ENCODE results near the gene FAM174C. TPM values are rescaled to one million over a fixed set of nuclear protein-coding genes. Genes with fewer than 3 reads are reported as not detected.
A peak's percentile ranks its signal among the peaks of the same experiment; 100 is the strongest.

FAM174C gene
- total RNA-seq, 1 experiment from 2014 or later: 85.2 TPM

GRCh38 chr19:1273263-1274041, 1.9 kb upstream of the FAM174C start:
- no TSS peak for BruUV-seq (replicated peaks)

GRCh38 chr19:1274081-1274851, 1.1 kb upstream of the FAM174C start:
- Mint-ChIP-seq H3K36me3 (ENCODE audit: insufficient read depth, unreplicated experiment) (peaks cover 75% of the 10 kb centered on the region), H3K9me3 (ENCODE audit: unreplicated experiment) (no peaks in the 10 kb centered on the region), H3K27ac (ENCODE audit: low read depth, unreplicated experiment) (no peak overlapping the region), H3K4me3 (ENCODE audit: unreplicated experiment) (peak overlapping the region; percentile 77), H3K27me3 (ENCODE audit: insufficient read depth, unreplicated experiment) (no peaks in the 10 kb centered on the region), H3K4me1 (ENCODE audit: insufficient read depth, unreplicated experiment) (peaks cover 13% of the 10 kb centered on the region)
- ChIA-PET POLR2A (interaction anchor here (0.6 to 2.9 kb wide), 12 partner anchors 8 to 699 kb away, joined by 3 to 21 read pairs (median 3); partner anchors contain the start of gene ATP5F1D), CTCF (interaction anchor here (0.6 to 1.9 kb wide), 6 partner anchors 30 to 180 kb away, joined by 3 to 20 read pairs (median 3); no protein-coding TSS in a partner anchor)
- no TSS peak for BruUV-seq (replicated peaks)
- intact Hi-C loops (cut with micrococcal nuclease): loop anchor here (10.0 kb wide), 1 partner anchor 111 kb away; the partner anchor contains the start of gene NDUFS7
- DNase-seq (ENCODE audit: unreplicated experiment): no peak
- no peak for TF ChIP-seq CTCF (IDR thresholded peaks at IDR 0.05; ENCODE audit: unreplicated experiment)

More at GRCh38 chr19:1273263-1274041, 1.9 kb upstream of the FAM174C start:
- no peak overlapping the region for H3K27ac Mint-ChIP-seq (ENCODE audit: low read depth, unreplicated experiment)
- H3K36me3 Mint-ChIP-seq (ENCODE audit: insufficient read depth, unreplicated experiment): peaks cover 80% of the 10 kb centered on the region
- POLR2A ChIA-PET: interaction anchor here (0.5 to 2.9 kb wide), 12 partner anchors 11 to 698 kb away, joined by 3 to 15 read pairs (median 3); partner anchors contain the start of gene ATP5F1D
- TF ChIP-seq CTCF (IDR thresholded peaks at IDR 0.05; ENCODE audit: unreplicated experiment): no peak
- H3K27me3 Mint-ChIP-seq (ENCODE audit: insufficient read depth, unreplicated experiment): no peaks in the 10 kb centered on the region
- intact Hi-C loops (cut with micrococcal nuclease): loop anchor here (10.0 kb wide), 1 partner anchor 111 kb away; the partner anchor contains the start of gene NDUFS7
- CTCF ChIA-PET: interaction anchor here (0.8 to 1.9 kb wide), 3 partner anchors 29 to 177 kb away, joined by 3 to 20 read pairs (median 5); no protein-coding TSS in a partner anchor
- no peak for DNase-seq (ENCODE audit: unreplicated experiment)
- H3K9me3 Mint-ChIP-seq (ENCODE audit: unreplicated experiment): no peaks in the 10 kb centered on the region
- peak overlapping the region; percentile 77 for H3K4me3 Mint-ChIP-seq (ENCODE audit: unreplicated experiment)
- peaks cover 18% of the 10 kb centered on the region for H3K4me1 Mint-ChIP-seq (ENCODE audit: insufficient read depth, unreplicated experiment)

GRCh38 chr19:1274852-1275259, 474 bp upstream of the FAM174C start:
- Mint-ChIP-seq H3K36me3 (ENCODE audit: insufficient read depth, unreplicated experiment) (peaks cover 75% of the 10 kb centered on the region), H3K27me3 (ENCODE audit: insufficient read depth, unreplicated experiment) (no peaks in the 10 kb centered on the region), H3K4me3 (ENCODE audit: unreplicated experiment) (peak overlapping the region; percentile 77), H3K9me3 (ENCODE audit: unreplicated experiment) (no peaks in the 10 kb centered on the region), H3K4me1 (ENCODE audit: insufficient read depth, unreplicated experiment) (peaks cover 14% of the 10 kb centered on the region), H3K27ac (ENCODE audit: low read depth, unreplicated experiment) (no peak overlapping the region)
- no peak for TF ChIP-seq CTCF (IDR thresholded peaks at IDR 0.05; ENCODE audit: unreplicated experiment)
- DNase-seq (ENCODE audit: unreplicated experiment): no peak
- intact Hi-C loops (cut with micrococcal nuclease): loop anchor here (5.0 to 10.0 kb wide), 2 partner anchors 110 to 237 kb away; partner anchors contain the start of genes ADAMTSL5 and NDUFS7
- ChIA-PET POLR2A (interaction anchor here (0.6 to 1.9 kb wide), 25 partner anchors 9 to 785 kb away, joined by 3 to 21 read pairs (median 4); partner anchors contain the start of gene ATP5F1D), CTCF (interaction anchor here (0.6 to 1.9 kb wide), 3 partner anchors 31 to 180 kb away, joined by 3 to 20 read pairs (median 3); no protein-coding TSS in a partner anchor)
- no TSS peak for BruUV-seq (replicated peaks)
